Upper lobe of right lung (tissue), 1 donor: ENCODE data around the gene SIGLEC14. TPM values are rescaled to one million over a fixed set of nuclear protein-coding genes. Genes with fewer than 3 reads are reported as not detected.
A peak's percentile ranks its signal among the peaks of the same experiment; 100 is the strongest.

Experiments
- ATAC-seq: fragments of 200-7000 bp; cut with Tn5 transposase; one replicate; pipeline ENCODE4 v1.9.1; 2020; ENCODE audit warnings: mild to moderate bottlenecking, moderate library complexity
- DNase-seq: peaks from one replicate; pipeline ENCODE4 v3.0.0-alpha.2; 2020
- H3K27ac ChIP-seq: fragments of 200-600 bp; one replicate; pipeline ENCODE4 v1.8.0; 2022
- H3K27me3 ChIP-seq: fragments of 200-600 bp; one replicate; pipeline ENCODE4 v1.8.0; 2022; ENCODE audit warnings: mild to moderate bottlenecking
- H3K36me3 ChIP-seq: fragments of 200-600 bp; one replicate; pipeline ENCODE4 v1.8.0; 2022
- H3K4me1 ChIP-seq: fragments of 200-600 bp; one replicate; pipeline ENCODE4 v1.8.0; 2022
- H3K4me3 ChIP-seq: fragments of 200-600 bp; one replicate; pipeline ENCODE4 v1.8.0; 2022; ENCODE audit warnings: mild to moderate bottlenecking
- H3K9me3 ChIP-seq: fragments of 200-600 bp; one replicate; pipeline ENCODE4 v1.8.0; 2022
- CTCF ChIP-seq: fragments of 200-600 bp; IDR thresholded peaks from one replicate; pipeline ENCODE4 v1.8.0; 2022; ENCODE audit warnings: antibody characterized with exemption
- intact Hi-C: fragments of 100-400 bp; cut with DNase I; formaldehyde crosslinking; loops from one replicate; pipeline ENCODE4 v1.11.0; 2022
- total RNA-seq: library from RNA; stranded (reverse); fragmentation: NEBNext Ultra II Directional; extraction: Animal tissue kit (Norgen Biotek cat#: 25700); gene quantifications from one replicate; pipeline ENCODE4 v1.2.1, GENCODE V29; 2021
- donor health status: DM: no; HTN: yes; CAD: no; lungs with severe emphysema.

SIGLEC14 gene
- total RNA-seq, 1 donor from 2014 or later: 11.8 TPM

- Histone ChIP-seq H3K36me3 (no peaks in the 10 kb centered on the region), H3K4me3 (no peak overlapping the region), H3K9me3 (no peaks in the 10 kb centered on the region), H3K27me3 (no peaks in the 10 kb centered on the region), H3K27ac (no peak overlapping the region), H3K4me1 (no peaks in the 10 kb centered on the region)
- DNase-seq (no peak), ATAC-seq (no peak)
- intact Hi-C loops: no loop called here
- TF ChIP-seq CTCF: no peak
Measured at GRCh38 chr19:51607077-51607476, 39.5 kb downstream of the SIGLEC14 start.

- no peak for TF ChIP-seq CTCF
- Histone ChIP-seq H3K9me3 (no peaks in the 10 kb centered on the region), H3K27ac (no peak overlapping the region), H3K27me3 (peaks cover 15% of the 10 kb centered on the region), H3K4me3 (no peak overlapping the region), H3K36me3 (no peaks in the 10 kb centered on the region), H3K4me1 (no peaks in the 10 kb centered on the region)
- no peak for ATAC-seq
- intact Hi-C loops: no loop called here
- no peak for DNase-seq
Measured at GRCh38 chr19:51602189-51602854, 44.3 kb downstream of the SIGLEC14 start.

- Histone ChIP-seq H3K4me3 (no peak overlapping the region), H3K27me3 (peaks cover 15% of the 10 kb centered on the region), H3K36me3 (no peaks in the 10 kb centered on the region), H3K27ac (no peak overlapping the region), H3K9me3 (no peaks in the 10 kb centered on the region), H3K4me1 (no peaks in the 10 kb centered on the region)
- intact Hi-C loops: no loop called here
- no peak for TF ChIP-seq CTCF
- DNase-seq: no peak
- ATAC-seq: peak; percentile 39
Measured at GRCh38 chr19:51600940-51601580, 45.6 kb downstream of the SIGLEC14 start.

DNA sequence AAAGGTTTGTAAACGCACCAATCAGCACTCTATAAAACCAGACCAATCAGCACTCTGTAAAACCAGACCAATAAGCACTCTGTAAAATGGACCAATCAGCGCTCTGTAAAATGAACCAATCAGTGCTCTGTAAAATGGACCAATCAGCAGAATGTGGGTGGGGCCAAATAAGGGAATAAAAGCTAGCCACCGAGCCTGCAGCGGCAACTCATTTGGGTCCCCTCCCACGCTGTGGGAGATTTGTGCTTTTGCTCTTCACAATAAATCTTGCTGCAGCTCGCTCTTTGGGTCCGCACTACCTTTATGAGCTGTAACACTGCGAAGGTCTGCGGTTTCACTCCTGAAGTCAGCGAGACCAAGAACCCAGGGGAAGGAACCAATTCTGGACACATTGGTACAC, 47.5 kb downstream of the SIGLEC14 start:
- no peak overlapping the region for H3K27ac ChIP-seq
- no peak for TF ChIP-seq CTCF
- DNase-seq: no peak
- H3K27me3 ChIP-seq: peaks cover 15% of the 10 kb centered on the region
- H3K4me1 ChIP-seq: peaks cover 5% of the 10 kb centered on the region
- no peak overlapping the region for H3K4me3 ChIP-seq
- ATAC-seq: no peak
- intact Hi-C loops: no loop called here
- H3K36me3 ChIP-seq: no peaks in the 10 kb centered on the region
- H3K9me3 ChIP-seq: no peaks in the 10 kb centered on the region

DNA sequence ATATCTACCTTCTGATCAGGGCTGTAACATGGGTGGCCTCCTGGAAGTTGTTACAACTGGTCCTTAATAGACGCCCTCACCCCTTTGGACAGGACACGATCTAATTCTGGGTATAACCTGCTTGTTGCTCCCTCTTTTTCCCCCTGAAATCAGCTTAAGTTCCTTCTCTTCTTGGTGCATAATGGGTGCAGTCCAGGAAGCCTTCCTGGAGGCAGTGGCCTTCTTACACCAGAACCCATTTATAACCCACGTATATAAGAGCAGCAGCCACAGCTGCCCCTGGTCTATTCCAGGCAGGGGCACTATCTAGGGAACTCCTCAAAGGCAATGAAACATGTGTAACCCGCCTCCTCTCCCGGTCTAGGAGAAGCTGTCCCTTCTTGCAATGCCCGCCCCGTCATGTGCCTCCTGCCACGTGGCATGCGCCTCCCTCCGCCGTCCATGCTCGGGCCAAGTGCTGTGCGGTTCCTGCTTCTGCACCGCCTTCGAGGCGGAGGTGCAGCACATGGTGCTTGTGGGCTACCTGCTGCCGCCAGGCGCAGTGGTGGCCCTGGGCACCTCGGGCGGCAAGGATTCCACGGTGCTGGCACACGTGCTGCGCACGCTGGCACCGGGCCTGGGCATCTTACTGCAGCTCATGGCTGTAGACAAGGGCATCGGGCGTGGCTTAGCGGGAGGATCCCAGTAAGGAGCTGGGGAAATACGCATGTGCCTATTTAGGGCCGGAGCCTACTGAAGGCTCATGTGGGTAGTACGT, 48.3 kb downstream of the SIGLEC14 start:
- ATAC-seq (no peak), DNase-seq (no peak)
- Histone ChIP-seq H3K36me3 (no peaks in the 10 kb centered on the region), H3K4me1 (peaks cover 10% of the 10 kb centered on the region), H3K4me3 (no peak overlapping the region), H3K27ac (no peak overlapping the region), H3K27me3 (peaks cover 15% of the 10 kb centered on the region), H3K9me3 (no peaks in the 10 kb centered on the region)
- intact Hi-C loops: no loop called here
- no peak for TF ChIP-seq CTCF
